HFF-Myc (cell line): ENCODE measurements around the gene MND1.

ENCODE experiments used
- DNase-seq: peaks from one replicate; pipeline ENCODE4 v3.0.0-alpha.2; 2011; ENCODE audit warnings: low read depth; ENCODE audit errors: extremely low read depth
- H3K4me3 ChIP-seq: replicated peaks from 2 replicates; pipeline ENCODE4 v1.5.1; 2011; ENCODE audit warnings: low read depth, mild to moderate bottlenecking, control low read depth, low read length
- CTCF ChIP-seq: IDR thresholded peaks from 2 replicates; pipeline ENCODE4 v1.5.1; 2012; ENCODE audit warnings: mild to moderate bottlenecking, low read depth, low read length, control low read depth; ENCODE audit errors: missing control alignments

The MND1 gene

GRCh38 chr4:153344131-153345011 lies at the start of gene MND1:
TSS of gene MND1 (plus strand) at chr4:153344688. CDS start at chr4:153344738, 50 bp downstream.
- no peak for DNase-seq
- H3K4me3 ChIP-seq, result peak within 1 kb of the TSS; percentile 84
- TF ChIP-seq CTCF, result peak; percentile 82

GRCh38 chr4:153295131-153295755 lies 49.2 kb upstream of the MND1 start:
- TF ChIP-seq CTCF, result no peak
- no peak overlapping the region for H3K4me3 ChIP-seq
- no peak for DNase-seq

GRCh38 chr4:153296040-153296823 lies 48.3 kb upstream of the MND1 start:
- TF ChIP-seq CTCF, result no peak
- H3K4me3 ChIP-seq, result no peak overlapping the region
- DNase-seq, result no peak

- H3K4me3 ChIP-seq, result no peak overlapping the region
- no peak for TF ChIP-seq CTCF
- no peak for DNase-seq
Observed at GRCh38 chr4:153297116-153297515, 47.4 kb upstream of the MND1 start.

GRCh38 chr4:153310793-153311192 lies 33.7 kb upstream of the MND1 start:
- TF ChIP-seq CTCF, result no peak

GRCh38 chr4:153314915-153315314 lies 29.6 kb upstream of the MND1 start:
- H3K4me3 ChIP-seq, result no peak overlapping the region
- DNase-seq, result no peak
- no peak for TF ChIP-seq CTCF

More at GRCh38 chr4:153310793-153311192, 33.7 kb upstream of the MND1 start:
- H3K4me3 ChIP-seq, result no peak overlapping the region
- no peak for DNase-seq
